ENCODE results near the gene TEAD4. TPM values are rescaled to one million over a fixed set of nuclear protein-coding genes. Genes with fewer than 3 reads are reported as not detected.

Gene TEAD4
- total RNA-seq, 1 experiment from 2014 or later: 96.8 TPM

DNA sequence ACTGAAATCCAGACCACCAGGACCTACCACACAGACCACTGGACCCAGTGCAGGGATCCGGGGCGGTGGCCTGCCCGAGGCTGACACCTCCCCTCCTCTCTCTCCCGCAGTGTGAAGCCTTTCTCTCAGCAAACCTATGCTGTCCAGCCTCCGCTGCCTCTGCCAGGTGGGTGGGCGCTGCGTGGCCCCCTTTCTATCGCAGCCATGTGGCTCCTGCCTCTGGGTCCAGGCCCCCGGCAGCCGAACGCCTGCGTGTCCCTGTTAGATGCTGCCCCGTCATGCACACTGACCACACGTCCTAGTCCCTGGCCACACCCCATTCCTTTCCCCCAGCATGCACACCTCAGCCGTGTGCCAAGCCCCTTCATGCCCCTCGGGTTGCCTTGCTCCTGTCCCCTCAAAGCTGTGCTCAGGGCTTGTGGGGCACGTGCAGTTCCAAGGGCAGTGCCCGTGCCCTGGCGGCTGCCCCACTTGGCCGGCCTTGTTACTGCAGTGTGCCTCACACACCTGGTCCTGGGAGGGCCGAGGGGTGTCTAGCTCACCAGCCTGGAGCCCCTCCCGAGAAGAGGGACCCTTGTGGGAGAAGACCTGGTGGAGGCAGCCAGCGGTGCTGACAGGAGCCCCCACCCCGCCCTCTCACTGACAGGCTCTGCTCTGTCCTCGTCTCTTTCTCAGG lies 59.9 kb downstream of the TEAD4 start (continued):
- TF ChIP-seq, protein P1, sequence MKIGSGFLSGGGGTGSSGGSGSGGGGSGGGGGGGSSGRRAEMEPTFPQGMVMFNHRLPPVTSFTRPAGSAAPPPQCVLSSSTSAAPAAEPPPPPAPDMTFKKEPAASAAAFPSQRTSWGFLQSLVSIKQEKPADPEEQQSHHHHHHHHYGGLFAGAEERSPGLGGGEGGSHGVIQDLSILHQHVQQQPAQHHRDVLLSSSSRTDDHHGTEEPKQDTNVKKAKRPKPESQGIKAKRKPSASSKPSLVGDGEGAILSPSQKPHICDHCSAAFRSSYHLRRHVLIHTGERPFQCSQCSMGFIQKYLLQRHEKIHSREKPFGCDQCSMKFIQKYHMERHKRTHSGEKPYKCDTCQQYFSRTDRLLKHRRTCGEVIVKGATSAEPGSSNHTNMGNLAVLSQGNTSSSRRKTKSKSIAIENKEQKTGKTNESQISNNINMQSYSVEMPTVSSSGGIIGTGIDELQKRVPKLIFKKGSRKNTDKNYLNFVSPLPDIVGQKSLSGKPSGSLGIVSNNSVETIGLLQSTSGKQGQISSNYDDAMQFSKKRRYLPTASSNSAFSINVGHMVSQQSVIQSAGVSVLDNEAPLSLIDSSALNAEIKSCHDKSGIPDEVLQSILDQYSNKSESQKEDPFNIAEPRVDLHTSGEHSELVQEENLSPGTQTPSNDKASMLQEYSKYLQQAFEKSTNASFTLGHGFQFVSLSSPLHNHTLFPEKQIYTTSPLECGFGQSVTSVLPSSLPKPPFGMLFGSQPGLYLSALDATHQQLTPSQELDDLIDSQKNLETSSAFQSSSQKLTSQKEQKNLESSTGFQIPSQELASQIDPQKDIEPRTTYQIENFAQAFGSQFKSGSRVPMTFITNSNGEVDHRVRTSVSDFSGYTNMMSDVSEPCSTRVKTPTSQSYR (CRISPR knock-in tag; IDR thresholded peaks at IDR 0.05): no peak
- TF ChIP-seq, protein P2, sequence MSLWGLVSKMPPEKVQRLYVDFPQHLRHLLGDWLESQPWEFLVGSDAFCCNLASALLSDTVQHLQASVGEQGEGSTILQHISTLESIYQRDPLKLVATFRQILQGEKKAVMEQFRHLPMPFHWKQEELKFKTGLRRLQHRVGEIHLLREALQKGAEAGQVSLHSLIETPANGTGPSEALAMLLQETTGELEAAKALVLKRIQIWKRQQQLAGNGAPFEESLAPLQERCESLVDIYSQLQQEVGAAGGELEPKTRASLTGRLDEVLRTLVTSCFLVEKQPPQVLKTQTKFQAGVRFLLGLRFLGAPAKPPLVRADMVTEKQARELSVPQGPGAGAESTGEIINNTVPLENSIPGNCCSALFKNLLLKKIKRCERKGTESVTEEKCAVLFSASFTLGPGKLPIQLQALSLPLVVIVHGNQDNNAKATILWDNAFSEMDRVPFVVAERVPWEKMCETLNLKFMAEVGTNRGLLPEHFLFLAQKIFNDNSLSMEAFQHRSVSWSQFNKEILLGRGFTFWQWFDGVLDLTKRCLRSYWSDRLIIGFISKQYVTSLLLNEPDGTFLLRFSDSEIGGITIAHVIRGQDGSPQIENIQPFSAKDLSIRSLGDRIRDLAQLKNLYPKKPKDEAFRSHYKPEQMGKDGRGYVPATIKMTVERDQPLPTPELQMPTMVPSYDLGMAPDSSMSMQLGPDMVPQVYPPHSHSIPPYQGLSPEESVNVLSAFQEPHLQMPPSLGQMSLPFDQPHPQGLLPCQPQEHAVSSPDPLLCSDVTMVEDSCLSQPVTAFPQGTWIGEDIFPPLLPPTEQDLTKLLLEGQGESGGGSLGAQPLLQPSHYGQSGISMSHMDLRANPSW (CRISPR knock-in tag; conservative IDR thresholded peaks at IDR 0.05; ENCODE audit: low read depth): no peak

DNA sequence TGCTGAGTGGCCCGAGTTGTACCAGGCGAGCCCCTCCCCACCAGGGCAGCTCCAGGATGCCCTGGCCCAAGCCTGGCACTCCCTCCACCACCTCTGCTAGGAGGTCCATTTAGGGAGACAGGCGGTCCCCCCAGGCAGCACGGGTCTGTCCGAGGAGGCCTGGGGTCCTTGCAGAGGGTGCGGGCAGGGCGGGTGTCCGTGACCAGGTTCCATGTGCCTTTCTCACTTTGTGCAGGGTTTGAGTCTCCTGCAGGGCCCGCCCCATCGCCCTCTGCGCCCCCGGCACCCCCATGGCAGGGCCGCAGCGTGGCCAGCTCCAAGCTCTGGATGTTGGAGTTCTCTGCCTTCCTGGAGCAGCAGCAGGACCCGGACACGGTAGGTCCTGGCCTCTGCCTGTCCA lies 61.2 kb downstream of the TEAD4 start:
- ChIA-PET CTCF (no interaction called here), POLR2A (no interaction called here)
- Mint-ChIP-seq H3K4me3 (no peak overlapping the region), H3K36me3 (peaks cover 52% of the 10 kb centered on the region), H3K9me3 (no peaks in the 10 kb centered on the region), H3K27me3 (ENCODE audit: low read depth) (no peaks in the 10 kb centered on the region), H3K27ac (no peak overlapping the region; the same call in 1 of the 2 replicates), H3K4me1 (no peaks in the 10 kb centered on the region)
- TF ChIP-seq, protein P3, sequence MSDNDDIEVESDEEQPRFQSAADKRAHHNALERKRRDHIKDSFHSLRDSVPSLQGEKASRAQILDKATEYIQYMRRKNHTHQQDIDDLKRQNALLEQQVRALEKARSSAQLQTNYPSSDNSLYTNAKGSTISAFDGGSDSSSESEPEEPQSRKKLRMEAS (CRISPR knock-in tag; IDR thresholded peaks at IDR 0.05): no peak
- TF ChIP-seq, protein P4, sequence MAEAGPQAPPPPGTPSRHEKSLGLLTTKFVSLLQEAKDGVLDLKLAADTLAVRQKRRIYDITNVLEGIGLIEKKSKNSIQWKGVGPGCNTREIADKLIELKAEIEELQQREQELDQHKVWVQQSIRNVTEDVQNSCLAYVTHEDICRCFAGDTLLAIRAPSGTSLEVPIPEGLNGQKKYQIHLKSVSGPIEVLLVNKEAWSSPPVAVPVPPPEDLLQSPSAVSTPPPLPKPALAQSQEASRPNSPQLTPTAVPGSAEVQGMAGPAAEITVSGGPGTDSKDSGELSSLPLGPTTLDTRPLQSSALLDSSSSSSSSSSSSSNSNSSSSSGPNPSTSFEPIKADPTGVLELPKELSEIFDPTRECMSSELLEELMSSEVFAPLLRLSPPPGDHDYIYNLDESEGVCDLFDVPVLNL (CRISPR knock-in tag; IDR thresholded peaks at IDR 0.05; ENCODE audit: borderline replicate concordance, low read depth): no peak
- TF ChIP-seq, protein P5, sequence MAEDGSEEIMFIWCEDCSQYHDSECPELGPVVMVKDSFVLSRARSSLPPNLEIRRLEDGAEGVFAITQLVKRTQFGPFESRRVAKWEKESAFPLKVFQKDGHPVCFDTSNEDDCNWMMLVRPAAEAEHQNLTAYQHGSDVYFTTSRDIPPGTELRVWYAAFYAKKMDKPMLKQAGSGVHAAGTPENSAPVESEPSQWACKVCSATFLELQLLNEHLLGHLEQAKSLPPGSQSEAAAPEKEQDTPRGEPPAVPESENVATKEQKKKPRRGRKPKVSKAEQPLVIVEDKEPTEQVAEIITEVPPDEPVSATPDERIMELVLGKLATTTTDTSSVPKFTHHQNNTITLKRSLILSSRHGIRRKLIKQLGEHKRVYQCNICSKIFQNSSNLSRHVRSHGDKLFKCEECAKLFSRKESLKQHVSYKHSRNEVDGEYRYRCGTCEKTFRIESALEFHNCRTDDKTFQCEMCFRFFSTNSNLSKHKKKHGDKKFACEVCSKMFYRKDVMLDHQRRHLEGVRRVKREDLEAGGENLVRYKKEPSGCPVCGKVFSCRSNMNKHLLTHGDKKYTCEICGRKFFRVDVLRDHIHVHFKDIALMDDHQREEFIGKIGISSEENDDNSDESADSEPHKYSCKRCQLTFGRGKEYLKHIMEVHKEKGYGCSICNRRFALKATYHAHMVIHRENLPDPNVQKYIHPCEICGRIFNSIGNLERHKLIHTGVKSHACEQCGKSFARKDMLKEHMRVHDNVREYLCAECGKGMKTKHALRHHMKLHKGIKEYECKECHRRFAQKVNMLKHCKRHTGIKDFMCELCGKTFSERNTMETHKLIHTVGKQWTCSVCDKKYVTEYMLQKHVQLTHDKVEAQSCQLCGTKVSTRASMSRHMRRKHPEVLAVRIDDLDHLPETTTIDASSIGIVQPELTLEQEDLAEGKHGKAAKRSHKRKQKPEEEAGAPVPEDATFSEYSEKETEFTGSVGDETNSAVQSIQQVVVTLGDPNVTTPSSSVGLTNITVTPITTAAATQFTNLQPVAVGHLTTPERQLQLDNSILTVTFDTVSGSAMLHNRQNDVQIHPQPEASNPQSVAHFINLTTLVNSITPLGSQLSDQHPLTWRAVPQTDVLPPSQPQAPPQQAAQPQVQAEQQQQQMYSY (CRISPR knock-in tag; IDR thresholded peaks at IDR 0.05): no peak
- no peak for TF ChIP-seq ZNF138 (CRISPR knock-in tag; conservative IDR thresholded peaks at IDR 0.05)
- TF ChIP-seq CREM (CRISPR knock-in tag; IDR thresholded peaks at IDR 0.05): no peak
- TF ChIP-seq, protein P6, sequence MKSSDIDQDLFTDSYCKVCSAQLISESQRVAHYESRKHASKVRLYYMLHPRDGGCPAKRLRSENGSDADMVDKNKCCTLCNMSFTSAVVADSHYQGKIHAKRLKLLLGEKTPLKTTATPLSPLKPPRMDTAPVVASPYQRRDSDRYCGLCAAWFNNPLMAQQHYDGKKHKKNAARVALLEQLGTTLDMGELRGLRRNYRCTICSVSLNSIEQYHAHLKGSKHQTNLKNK (CRISPR knock-in tag; IDR thresholded peaks at IDR 0.05): no peak
- TF ChIP-seq CREB1 (CRISPR knock-in tag; IDR thresholded peaks at IDR 0.05): no peak
- no peak for TF ChIP-seq ZNF317 (CRISPR knock-in tag; IDR thresholded peaks at IDR 0.05; ENCODE audit: borderline replicate concordance, low read depth)
- TF ChIP-seq JAZF1 (CRISPR knock-in tag; IDR thresholded peaks at IDR 0.05): no peak
- TF ChIP-seq FOXJ3 (CRISPR knock-in tag; IDR thresholded peaks at IDR 0.05; ENCODE audit: borderline replicate concordance): no peak
- DNase-seq (ENCODE audit: low spot score) (no peak), ATAC-seq (no peak)

Measured in WTC11 (cell line).